ENCODE data around the gene CYP2A13. TPM values are rescaled to one million over a fixed set of nuclear protein-coding genes. Genes with fewer than 3 reads are reported as not detected.
"Not testable (repeated sequence)": the region's sequence is repeated elsewhere in the genome, so short reads cannot be mapped to it uniquely, and the experiment has no call there.

CYP2A13 gene
- total RNA-seq, 1 experiment from 2014 or later = 0.63 TPM

GRCh38 chr19:41116261-41116660 lies 28.0 kb downstream of the CYP2A13 start:
- whole genome bisulfite sequencing (ENCODE audit: extremely low coverage, insufficient read length, low lambda C conversion rate) = no CpG with 5 or more reads among the region's 8 CpGs
- Histone ChIP-seq H3K9ac (ENCODE audit: extremely low read depth, insufficient read length, low read length) (no peak overlapping the region), H3K27ac (ENCODE audit: insufficient read length, low read depth, low read length) (no peak overlapping the region), H3K4ac (ENCODE audit: low read depth, low read length) (no peak overlapping the region), H4K5ac (ENCODE audit: insufficient read length, low read depth, low read length) (no peak overlapping the region), H3K56ac (ENCODE audit: insufficient read length, low read depth, low read length) (no peak overlapping the region), H2BK5ac (ENCODE audit: insufficient read length, low read length) (no peak overlapping the region), H4K8ac (replicated peaks; ENCODE audit: insufficient read length, low read depth, low read length) (no peak overlapping the region), H3K4me2 (ENCODE audit: insufficient read depth, insufficient read length, low read length) (no peak overlapping the region), H4K20me1 (ENCODE audit: control insufficient read depth, insufficient read depth, insufficient read length) (no peaks in the 10 kb centered on the region), H3K79me1 (ENCODE audit: insufficient read depth, low read depth, low read length, poor library complexity, severe bottlenecking) (no peaks in the 10 kb centered on the region), H2AK5ac (ENCODE audit: insufficient read length, low read length) (no peak overlapping the region), H2AFZ (ENCODE audit: low read length) (no peak overlapping the region), H2BK120ac (ENCODE audit: low read depth, low read length, poor library complexity, severe bottlenecking) (no peak overlapping the region), H3K4me1 (ENCODE audit: insufficient read depth, low read length) (no peaks in the 10 kb centered on the region), H2BK15ac (ENCODE audit: low read depth, low read length) (no peak overlapping the region), H3K14ac (ENCODE audit: insufficient read depth, low read length) (no peak overlapping the region), H2BK20ac (ENCODE audit: low read depth, low read length, poor library complexity, severe bottlenecking) (no peak overlapping the region), H3K9me3 (ENCODE audit: control insufficient read depth, low read depth, low read length) (peaks cover 21% of the 10 kb centered on the region), H2BK12ac (ENCODE audit: insufficient read length, low read depth, low read length) (no peak overlapping the region), H3K23me2 (ENCODE audit: insufficient read length, low read depth, low read length, poor library complexity, severe bottlenecking) (no peaks in the 10 kb centered on the region), H3K23ac (ENCODE audit: insufficient read length, low read depth, low read length) (no peak overlapping the region), H3K27me3 (ENCODE audit: insufficient read depth, low read length) (no peaks in the 10 kb centered on the region), H3K79me2 (ENCODE audit: insufficient read depth, low read length) (no peaks in the 10 kb centered on the region), H4K91ac (ENCODE audit: insufficient read length, low read depth, low read length) (no peak overlapping the region), H3T11ph (ENCODE audit: low read length) (no peak overlapping the region), H3K18ac (ENCODE audit: insufficient read length, low read depth, low read length) (no peak overlapping the region)
- Mint-ChIP-seq H3K9me3 (peaks cover 29 to 30% of the 10 kb centered on the region in 2 experiments), H3K4me3 (no peak overlapping the region), H3K27me3 (ENCODE audit: low read depth) (peaks cover 31% of the 10 kb centered on the region), H3K27ac (no peak overlapping the region), H3K4me1 (no peaks in the 10 kb centered on the region), H3K36me3 (ENCODE audit: insufficient read depth in 1 of 3, low read depth in 3 of 3) (peaks cover 11 to 18% (median 13%) of the 10 kb centered on the region in 3 experiments)
- DNase-seq = no peak
- TF ChIP-seq, protein P1, sequence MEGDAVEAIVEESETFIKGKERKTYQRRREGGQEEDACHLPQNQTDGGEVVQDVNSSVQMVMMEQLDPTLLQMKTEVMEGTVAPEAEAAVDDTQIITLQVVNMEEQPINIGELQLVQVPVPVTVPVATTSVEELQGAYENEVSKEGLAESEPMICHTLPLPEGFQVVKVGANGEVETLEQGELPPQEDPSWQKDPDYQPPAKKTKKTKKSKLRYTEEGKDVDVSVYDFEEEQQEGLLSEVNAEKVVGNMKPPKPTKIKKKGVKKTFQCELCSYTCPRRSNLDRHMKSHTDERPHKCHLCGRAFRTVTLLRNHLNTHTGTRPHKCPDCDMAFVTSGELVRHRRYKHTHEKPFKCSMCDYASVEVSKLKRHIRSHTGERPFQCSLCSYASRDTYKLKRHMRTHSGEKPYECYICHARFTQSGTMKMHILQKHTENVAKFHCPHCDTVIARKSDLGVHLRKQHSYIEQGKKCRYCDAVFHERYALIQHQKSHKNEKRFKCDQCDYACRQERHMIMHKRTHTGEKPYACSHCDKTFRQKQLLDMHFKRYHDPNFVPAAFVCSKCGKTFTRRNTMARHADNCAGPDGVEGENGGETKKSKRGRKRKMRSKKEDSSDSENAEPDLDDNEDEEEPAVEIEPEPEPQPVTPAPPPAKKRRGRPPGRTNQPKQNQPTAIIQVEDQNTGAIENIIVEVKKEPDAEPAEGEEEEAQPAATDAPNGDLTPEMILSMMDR (conservative IDR thresholded peaks at IDR 0.05) = no peak

DNA sequence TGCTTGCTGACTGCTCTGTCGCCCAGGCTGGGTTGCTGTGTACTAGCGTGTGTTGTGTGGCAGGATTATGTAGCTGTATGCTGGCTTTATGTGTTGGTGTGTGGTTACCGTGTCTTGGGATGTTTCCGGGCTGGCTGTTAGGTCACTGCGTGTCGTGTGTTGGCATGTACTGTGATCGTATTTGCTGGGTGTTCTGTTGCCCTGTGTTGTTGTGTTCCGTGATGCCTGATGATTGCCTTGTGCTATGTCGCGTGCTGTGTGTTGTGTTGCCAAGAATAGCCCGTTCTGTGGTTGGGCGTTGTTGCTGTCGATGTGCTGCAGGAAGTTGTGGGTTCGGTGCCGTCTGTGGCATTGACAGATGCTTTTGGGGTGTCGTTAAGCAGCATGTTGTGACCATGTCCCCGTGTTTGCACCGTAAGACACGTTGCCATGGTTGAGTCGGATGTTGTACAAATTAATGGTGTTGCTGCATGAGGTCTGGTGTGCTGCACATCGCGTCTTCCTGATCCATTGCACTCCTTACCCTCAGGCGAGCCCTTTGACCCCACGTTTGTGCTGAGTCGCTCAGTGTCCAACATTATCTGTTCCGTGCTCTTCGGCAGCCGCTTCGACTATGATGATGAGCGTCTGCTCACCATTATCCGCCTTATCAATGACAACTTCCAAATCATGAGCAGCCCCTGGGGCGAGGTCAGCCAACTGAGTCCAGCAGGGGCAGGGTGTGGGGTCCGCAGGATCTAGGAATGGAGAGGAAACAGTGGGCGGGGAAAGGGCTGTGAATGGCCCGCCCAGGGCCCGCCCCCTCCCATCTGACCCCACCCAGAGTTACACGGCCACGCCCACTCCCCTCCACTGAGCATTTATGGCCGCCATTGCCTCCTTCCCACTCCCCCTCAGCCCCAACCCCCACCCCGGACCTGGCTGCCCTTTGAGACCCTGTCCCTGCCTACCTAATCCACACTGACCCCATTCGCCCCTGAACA lies 33.0 kb downstream of the CYP2A13 start:
- H3K4me3 Mint-ChIP-seq; H4K5ac ChIP-seq (ENCODE audit: insufficient read length, low read depth, low read length); H3K9me3 Mint-ChIP-seq; H3K18ac ChIP-seq (ENCODE audit: insufficient read length, low read depth, low read length); H2BK20ac ChIP-seq (ENCODE audit: low read depth, low read length, poor library complexity, severe bottlenecking); H3T11ph ChIP-seq (ENCODE audit: low read length); H3K36me3 Mint-ChIP-seq (ENCODE audit: insufficient read depth in 1 of 3, low read depth in 3 of 3); H4K8ac ChIP-seq (replicated peaks; ENCODE audit: insufficient read length, low read depth, low read length); H4K20me1 ChIP-seq (ENCODE audit: control insufficient read depth, insufficient read depth, insufficient read length); H3K4me1 ChIP-seq (ENCODE audit: insufficient read depth, low read length); H3K9ac ChIP-seq (ENCODE audit: extremely low read depth, insufficient read length, low read length); H2BK12ac ChIP-seq (ENCODE audit: insufficient read length, low read depth, low read length); H2AFZ ChIP-seq (ENCODE audit: low read length); H2AK5ac ChIP-seq (ENCODE audit: insufficient read length, low read length); H3K4ac ChIP-seq (ENCODE audit: low read depth, low read length); H3K14ac ChIP-seq (ENCODE audit: insufficient read depth, low read length); H2BK5ac ChIP-seq (ENCODE audit: insufficient read length, low read length); H2BK15ac ChIP-seq (ENCODE audit: low read depth, low read length); DNase-seq; H3K79me1 ChIP-seq (ENCODE audit: insufficient read depth, low read depth, low read length, poor library complexity, severe bottlenecking); H3K4me2 ChIP-seq (ENCODE audit: insufficient read depth, insufficient read length, low read length); H3K9me3 ChIP-seq (ENCODE audit: control insufficient read depth, low read depth, low read length); H2BK120ac ChIP-seq (ENCODE audit: low read depth, low read length, poor library complexity, severe bottlenecking); H3K27me3 ChIP-seq (ENCODE audit: insufficient read depth, low read length); H4K91ac ChIP-seq (ENCODE audit: insufficient read length, low read depth, low read length); H3K56ac ChIP-seq (ENCODE audit: insufficient read length, low read depth, low read length); H3K23ac ChIP-seq (ENCODE audit: insufficient read length, low read depth, low read length); H3K23me2 ChIP-seq (ENCODE audit: insufficient read length, low read depth, low read length, poor library complexity, severe bottlenecking); H3K79me2 ChIP-seq (ENCODE audit: insufficient read depth, low read length); H3K27ac ChIP-seq (ENCODE audit: insufficient read length, low read depth, low read length); H3K4me1 Mint-ChIP-seq: not testable (repeated sequence)
- H3K27me3 Mint-ChIP-seq (ENCODE audit: low read depth) = peaks cover 15% of the 10 kb centered on the region
- no CpG with 5 or more reads among the region's 41 CpGs for WGBS (ENCODE audit: extremely low coverage, insufficient read length, low lambda C conversion rate)
- peak overlapping the region in 2 of 3 experiments; percentile 26 to 46; a peak in 4 of 7 replicates for H3K27ac Mint-ChIP-seq
